HFF-Myc (cell line): ENCODE data around the gene AKAP10.

Experiments
- DNase-seq: peaks from one replicate; pipeline ENCODE4 v3.0.0-alpha.2; 2011; ENCODE audit warnings: low read depth; ENCODE audit errors: extremely low read depth
- H3K4me3 ChIP-seq: replicated peaks from 2 replicates; pipeline ENCODE4 v1.5.1; 2011; ENCODE audit warnings: low read depth, mild to moderate bottlenecking, control low read depth, low read length
- CTCF ChIP-seq: IDR thresholded peaks from 2 replicates; pipeline ENCODE4 v1.5.1; 2012; ENCODE audit warnings: mild to moderate bottlenecking, low read depth, low read length, control low read depth; ENCODE audit errors: missing control alignments

AKAP10 gene

DNA sequence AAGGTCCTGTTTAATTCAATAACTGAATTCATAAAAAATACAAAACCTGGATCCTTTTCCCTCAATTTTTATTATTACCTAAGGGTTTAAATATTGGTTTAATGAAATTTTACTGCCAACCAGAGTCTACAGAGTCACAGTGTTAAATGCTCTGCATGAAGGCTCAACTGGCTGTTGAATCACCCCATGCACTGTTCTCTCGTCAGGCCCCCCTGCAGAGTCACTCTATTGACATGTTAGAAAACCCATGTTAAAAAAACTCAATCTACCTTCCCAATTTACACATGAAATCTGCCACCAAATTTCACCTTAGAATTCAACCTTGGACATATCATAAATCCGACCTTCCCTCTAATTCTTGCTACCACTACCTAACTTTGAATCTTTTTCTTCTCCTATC, 66.6 kb downstream of the AKAP10 start:
- no peak overlapping the region for H3K4me3 ChIP-seq
- no peak for DNase-seq
- TF ChIP-seq CTCF: no peak

DNA sequence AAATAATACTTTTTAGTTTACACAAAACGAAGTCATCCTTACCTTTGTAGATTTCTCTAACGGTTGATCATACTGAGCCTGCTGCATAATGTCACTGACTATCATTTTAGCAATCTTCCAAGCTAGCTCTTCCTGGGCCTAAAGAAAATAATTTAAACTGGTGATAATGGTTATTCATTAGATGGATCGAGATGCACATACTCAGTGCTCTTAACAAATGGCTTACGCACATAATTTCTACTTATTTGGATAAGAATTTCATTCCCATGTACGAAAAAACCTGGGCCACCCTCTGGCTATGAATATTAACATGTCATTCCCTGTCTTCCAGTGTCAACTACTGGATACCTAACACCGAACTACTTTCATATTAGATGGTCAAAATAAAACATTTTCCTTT, 68.5 kb downstream of the AKAP10 start:
- no peak overlapping the region for H3K4me3 ChIP-seq
- DNase-seq: no peak
- TF ChIP-seq CTCF: no peak

- TF ChIP-seq CTCF: no peak
- no peak for DNase-seq
- no peak overlapping the region for H3K4me3 ChIP-seq
Observed at GRCh38 chr17:19905502-19905901, 72.1 kb downstream of the AKAP10 start.

GRCh38 chr17:19904924-19905323, 72.7 kb downstream of the AKAP10 start:
- no peak for TF ChIP-seq CTCF
- no peak for DNase-seq
- H3K4me3 ChIP-seq: no peak overlapping the region

DNA sequence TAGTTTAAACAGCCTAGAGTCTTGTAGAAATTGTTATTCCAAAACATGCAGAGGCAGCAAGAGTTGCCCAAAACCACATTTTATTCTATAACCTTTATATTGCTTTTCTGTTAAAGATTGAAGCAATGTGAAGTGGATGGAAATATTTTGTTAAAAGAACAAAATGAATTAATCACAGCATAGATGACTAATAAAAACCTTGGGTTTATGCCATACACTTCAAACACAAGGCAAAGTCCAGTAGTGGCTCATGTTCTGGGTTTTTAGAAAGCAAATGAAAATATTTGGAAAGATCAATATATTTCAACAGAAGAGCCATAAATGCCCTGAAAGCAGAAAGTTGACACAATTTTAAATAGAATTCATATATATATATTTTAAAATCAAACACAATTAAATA, 73.2 kb downstream of the AKAP10 start:
- no peak for DNase-seq
- TF ChIP-seq CTCF: no peak
- no peak overlapping the region for H3K4me3 ChIP-seq

GRCh38 chr17:19900809-19901208, 76.8 kb downstream of the AKAP10 start:
- DNase-seq: no peak
- no peak overlapping the region for H3K4me3 ChIP-seq
- TF ChIP-seq CTCF: no peak

DNA sequence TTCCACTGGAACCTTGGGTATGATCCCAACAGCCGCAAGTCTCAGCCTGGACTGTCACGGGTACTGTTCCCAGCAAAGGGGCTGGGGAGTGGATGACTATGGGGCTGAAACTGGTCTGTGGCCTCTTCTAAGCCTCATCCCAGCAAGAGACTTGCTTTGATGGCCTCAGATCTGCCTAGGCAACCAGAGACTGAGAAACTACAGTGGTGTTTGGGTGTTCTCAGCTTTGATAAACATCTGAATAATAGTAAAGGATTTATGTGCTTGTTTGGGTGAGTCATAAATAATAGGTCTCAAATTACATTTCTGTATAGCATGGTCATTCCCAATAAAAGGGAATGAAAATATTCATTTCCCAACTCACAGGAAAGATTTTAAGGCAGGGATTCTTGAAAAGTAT, 79.7 kb downstream of the AKAP10 start:
- DNase-seq: peak; percentile 55
- H3K4me3 ChIP-seq: no peak overlapping the region
- no peak for TF ChIP-seq CTCF
